SK-N-SH (cell line): ENCODE data around the gene TEKT2. TPM values are rescaled to one million over a fixed set of nuclear protein-coding genes. Genes with fewer than 3 reads are reported as not detected.

ENCODE experiments used
- CTCF ChIA-PET: fragments of 300-600, 350-600 bp; formaldehyde crosslinking; extraction: SDS; loops from one replicate; lab custom pipeline; 2021; lab: Yijun Ruan, JAX
- POLR2A ChIA-PET: fragments of 350-600 bp; sonication (Branson Sonifier 250); formaldehyde crosslinking; extraction: SDS; loops from one replicate; lab custom pipeline; 2020; ENCODE audit warnings: antibody characterized with exemption, inconsistent platforms; lab: Yijun Ruan, JAX
- DNase-seq: peaks from one replicate; pipeline ENCODE4 v3.0.0; 2012
- H2AFZ ChIP-seq: fragments of 200-600 bp; sonication (generic); 2 replicates; pipeline ENCODE4 v1.8.1; 2016; ENCODE audit warnings: antibody characterized with exemption, mild to moderate bottlenecking, low read depth
- H3F3A ChIP-seq: fragments of 200-600 bp; sonication (generic); replicated peaks from 2 replicates; pipeline ENCODE3; 2016; ENCODE audit warnings: antibody characterized with exemption, mild to moderate bottlenecking; ENCODE audit not compliant: insufficient read depth
- H3K27ac ChIP-seq, 2 experiments: fragments of 200-500 bp in 1 of 2; fragments of 200-600 bp in 1 of 2; sonication (Bioruptor generic) in 1 of 2; sonication (generic), shearing (Covaris generic) in 1 of 2; 2 replicates each; pipeline versions ENCODE4 v1.5.1 to v1.6.1; 2014 to 2016; ENCODE audit warnings: low read depth in 2 of 2, inconsistent platforms in 1 of 2, low read length in 1 of 2, mild to moderate bottlenecking in 1 of 2, mixed read lengths in 1 of 2
- H3K27me3 ChIP-seq: fragments of 200-600 bp; sonication (generic), shearing (Covaris generic); 2 replicates; pipeline ENCODE4 v1.6.1; 2016; ENCODE audit warnings: mixed run types; ENCODE audit not compliant: insufficient read depth
- H3K36me3 ChIP-seq, 2 experiments: fragments of 200-500 bp in 1 of 2; fragments of 200-600 bp in 1 of 2; sonication (Bioruptor generic) in 1 of 2; sonication (generic) in 1 of 2; replicated peaks in 1 of 2; 2 replicates each; pipeline versions ENCODE3 to v1.5.1; 2014 to 2016; ENCODE audit warnings: low read length in 1 of 2, mild to moderate bottlenecking in 1 of 2; ENCODE audit not compliant: insufficient read depth in 2 of 2, control insufficient read depth in 1 of 2
- H3K4me1 ChIP-seq, 2 experiments: fragments of 200-500 bp in 1 of 2; fragments of 200-600 bp in 1 of 2; sonication (Bioruptor generic) in 1 of 2; sonication (generic), shearing (Covaris generic) in 1 of 2; 2 replicates each; pipeline versions ENCODE4 v1.5.1 to v1.6.1; 2014 to 2016; ENCODE audit warnings: low read depth in 1 of 2, low read length in 1 of 2, mixed run types in 1 of 2; ENCODE audit not compliant: insufficient read depth in 2 of 2, control insufficient read depth in 1 of 2
- H3K4me2 ChIP-seq: fragments of 200-600 bp; sonication (generic), shearing (Covaris generic); 2 replicates; pipeline ENCODE4 v1.6.1; 2017; ENCODE audit warnings: mixed run types
- H3K4me3 ChIP-seq, 2 experiments: fragments of 200-500 bp in 1 of 2; fragments of 200-600 bp in 1 of 2; sonication (Bioruptor generic) in 1 of 2; sonication (generic), shearing (Covaris generic) in 1 of 2; 2 replicates each; pipeline versions ENCODE4 v1.5.1 to v1.8.1; 2014 to 2016; ENCODE audit warnings: low read depth in 2 of 2, inconsistent platforms in 1 of 2, low read length in 1 of 2, mild to moderate bottlenecking in 1 of 2, mixed read lengths in 1 of 2, moderate library complexity in 1 of 2
- H3K79me2 ChIP-seq: fragments of 200-600 bp; sonication (generic); 2 replicates; pipeline ENCODE4 v1.8.1; 2017; ENCODE audit warnings: mild to moderate bottlenecking; ENCODE audit not compliant: insufficient read depth
- H3K9ac ChIP-seq: fragments of 200-600 bp; sonication (generic); 2 replicates; pipeline ENCODE4 v1.6.1; 2017; ENCODE audit warnings: mixed run types
- H3K9me2 ChIP-seq: fragments of 200-600 bp; sonication (generic); 2 replicates; pipeline ENCODE4 v1.6.1; 2017; ENCODE audit warnings: mixed run types
- H3K9me3 ChIP-seq: fragments of 200-600 bp; sonication (generic); 2 replicates; pipeline ENCODE4 v1.6.1; 2017; ENCODE audit warnings: mixed run types, mild to moderate bottlenecking, moderate library complexity
- H4K20me1 ChIP-seq: fragments of 200-600 bp; sonication (generic); 2 replicates; pipeline ENCODE4 v1.6.1; 2017; ENCODE audit warnings: mild to moderate bottlenecking, mixed run types; ENCODE audit not compliant: insufficient read depth
- CHD2 ChIP-seq: fragments of 150-350 bp; IDR thresholded peaks from 2 replicates; pipeline ENCODE4 v1.6.1; 2018; ENCODE audit warnings: low read length; ENCODE audit not compliant: partially characterized antibody
- EZH2phosphoT487 ChIP-seq: fragments of 200-600 bp; sonication (generic); IDR thresholded peaks from 2 replicates; pipeline ENCODE4 v1.6.1; 2017; ENCODE audit warnings: low read depth, mixed run types, mild to moderate bottlenecking, antibody characterized with exemption, moderate library complexity, borderline replicate concordance
- GABPA ChIP-seq: IDR thresholded peaks from 2 replicates; pipeline ENCODE4 v1.4.0; 2012; ENCODE audit warnings: low read depth, mild to moderate bottlenecking
- IRF3 ChIP-seq: fragments of 150-350 bp; IDR thresholded peaks from 2 replicates; pipeline ENCODE4 v1.6.1; 2016; ENCODE audit warnings: mild to moderate bottlenecking, low read depth, low read length
- JUND ChIP-seq: IDR thresholded peaks from 2 replicates; pipeline ENCODE4 v1.4.0; 2012
- MAX ChIP-seq: IDR thresholded peaks from 2 replicates; pipeline ENCODE4 v1.4.0; 2012; ENCODE audit warnings: low read depth
- NFIC ChIP-seq: IDR thresholded peaks from 2 replicates; pipeline ENCODE4 v1.4.0; 2012; ENCODE audit warnings: borderline replicate concordance
- NRF1 ChIP-seq: IDR thresholded peaks from 2 replicates; pipeline ENCODE4 v1.6.1; 2012; ENCODE audit warnings: low read depth, mild to moderate bottlenecking, low read length
- REST ChIP-seq: IDR thresholded peaks from 2 replicates; pipeline ENCODE4 v1.6.1; 2012; ENCODE audit warnings: mild to moderate bottlenecking, low read depth, low read length, moderate library complexity
- RXRA ChIP-seq: IDR thresholded peaks from 2 replicates; pipeline ENCODE4 v1.4.0; 2012; ENCODE audit warnings: low read depth, mild to moderate bottlenecking, borderline replicate concordance
- SIN3A ChIP-seq: IDR thresholded peaks from 2 replicates; pipeline ENCODE4 v1.6.1; 2012; ENCODE audit warnings: low read depth, mild to moderate bottlenecking, low read length, moderate library complexity, borderline replicate concordance
- SMC3 ChIP-seq: IDR thresholded peaks from 2 replicates; pipeline ENCODE4 v1.6.1; 2012; ENCODE audit warnings: low read depth, low read length, improper control_type of control experiment
- YY1 ChIP-seq: IDR thresholded peaks from 2 replicates; pipeline ENCODE4 v1.4.0; 2012; ENCODE audit warnings: low read depth, mild to moderate bottlenecking
- WGBS: methylation state at CpG from one replicate; pipeline ENCODE4 v1.1.6; 2017; ENCODE audit warnings: low lambda C conversion rate; 5-methylcytosine and 5-hydroxymethylcytosine counted together
- polyA plus RNA-seq, 3 experiments: library from polyadenylated mRNA; depleted of rRNA; stranded (reverse); fragments of >200 nt; gene quantifications; 2 replicates each; pipeline ENCODE4 v1.2.3, GENCODE V29; 2012

TEKT2 gene
- polyA plus RNA-seq, 1 of the 3 experiments (the other 2 are of a cell fraction), result 1.2 TPM

GRCh38 chr1:36126005-36126716 lies 42.3 kb downstream of the TEKT2 start:
- no peaks in the 10 kb centered on the region for H3K27me3 ChIP-seq
- H3K4me2 ChIP-seq, result no peak overlapping the region
- H2AFZ ChIP-seq, result no peak overlapping the region
- DNase-seq, result peak; percentile 22
- ChIA-PET POLR2A (no interaction called here), CTCF (interaction anchor here (17.9 kb wide), 1 partner anchor 21 kb away, joined by 700 read pairs; the partner anchor contains the start of gene ADPRS)
- TF ChIP-seq YY1 (no peak), SMC3 (no peak), REST (no peak), JUND (no peak), CHD2 (no peak), NRF1 (no peak), MAX (no peak), RXRA (no peak), GABPA (no peak), NFIC (no peak), SIN3A (no peak), EZH2phosphoT487 (no peak), IRF3 (no peak)
- no peak overlapping the region for H3K4me3 ChIP-seq
- H3K9ac ChIP-seq, result no peak overlapping the region
- no peaks in the 10 kb centered on the region for H3K36me3 ChIP-seq
- 90% methylated on average over 21 of the region's 21 CpGs for WGBS
- H3K9me3 ChIP-seq, result no peaks in the 10 kb centered on the region
- no peaks in the 10 kb centered on the region for H3K79me2 ChIP-seq
- H4K20me1 ChIP-seq, result no peaks in the 10 kb centered on the region
- peaks cover 0 to 4% of the 10 kb centered on the region in 2 experiments; a peak in 1 of 4 replicates for H3K4me1 ChIP-seq
- peaks cover 6% of the 10 kb centered on the region for H3F3A ChIP-seq
- H3K9me2 ChIP-seq, result no peaks in the 10 kb centered on the region
- H3K27ac ChIP-seq, result no peak overlapping the region
